ENCODE data around the gene ADAMTSL1.

The ADAMTSL1 gene

GRCh38 chr9:18682907-18683306 lies 209.0 kb downstream of the ADAMTSL1 start:
- no peaks in the 10 kb centered on the region for H3K9me3 ChIP-seq (ENCODE audit: severe bottlenecking)
- H3K36me3 ChIP-seq, result no peaks in the 10 kb centered on the region
- no peaks in the 10 kb centered on the region for H3K27me3 ChIP-seq (ENCODE audit: insufficient read depth, low read depth, severe bottlenecking)
- H3K27ac ChIP-seq, result no peak overlapping the region
- TF ChIP-seq CTCF (IDR thresholded peaks at IDR 0.05; ENCODE audit: low read depth, low read length), result no peak
- H3K4me3 ChIP-seq (ENCODE audit: low read depth, low read length), result no peak overlapping the region
- no peak for DNase-seq

DNA sequence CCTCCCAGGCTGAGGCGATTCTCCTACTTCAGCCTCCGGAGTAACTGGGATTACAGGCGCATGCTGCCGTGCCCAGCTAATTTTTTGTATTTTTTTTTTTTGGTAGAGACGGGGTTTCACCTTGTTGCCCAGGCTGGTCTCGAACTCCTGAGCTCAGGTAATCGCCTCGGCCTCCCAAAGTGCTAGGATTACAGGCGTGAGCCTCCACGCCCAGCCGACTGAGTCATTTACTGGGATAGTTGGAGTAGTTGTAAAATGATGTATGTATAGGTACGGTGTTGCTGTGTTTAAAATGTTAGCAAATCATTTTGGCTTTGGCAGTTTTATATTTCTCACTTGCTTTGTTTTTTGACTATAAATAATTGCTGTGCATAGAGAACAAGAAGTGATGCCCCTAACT lies 209.4 kb downstream of the ADAMTSL1 start:
- Histone ChIP-seq H3K9me3 (ENCODE audit: severe bottlenecking) (no peaks in the 10 kb centered on the region), H3K27me3 (ENCODE audit: insufficient read depth, low read depth, severe bottlenecking) (no peaks in the 10 kb centered on the region), H3K4me3 (ENCODE audit: low read depth, low read length) (no peak overlapping the region), H3K27ac (no peak overlapping the region), H3K36me3 (no peaks in the 10 kb centered on the region)
- DNase-seq, result no peak
- no peak for TF ChIP-seq CTCF (IDR thresholded peaks at IDR 0.05; ENCODE audit: low read depth, low read length)

DNA sequence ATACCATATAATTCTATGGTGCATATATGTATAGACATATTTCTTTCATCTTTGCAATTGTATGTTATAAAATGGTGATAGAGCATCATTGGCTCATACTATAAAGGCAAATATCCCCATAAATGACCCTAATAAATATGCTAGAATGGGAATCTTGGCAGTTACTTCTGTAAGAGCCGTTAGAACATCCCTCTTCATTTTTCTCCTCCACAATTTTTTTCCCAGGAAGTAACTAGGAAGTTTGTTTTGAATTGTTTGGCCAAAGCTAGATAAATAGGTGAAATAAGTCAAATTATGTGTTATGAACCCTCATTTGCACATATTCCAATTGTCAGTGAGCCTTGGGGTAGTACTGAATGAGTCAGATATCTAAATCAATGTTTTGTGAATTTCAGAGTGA lies 209.9 kb downstream of the ADAMTSL1 start:
- Histone ChIP-seq H3K4me3 (ENCODE audit: low read depth, low read length) (no peak overlapping the region), H3K9me3 (ENCODE audit: severe bottlenecking) (no peaks in the 10 kb centered on the region), H3K27ac (no peak overlapping the region), H3K36me3 (no peaks in the 10 kb centered on the region), H3K27me3 (ENCODE audit: insufficient read depth, low read depth, severe bottlenecking) (no peaks in the 10 kb centered on the region)
- no peak for DNase-seq
- TF ChIP-seq CTCF (IDR thresholded peaks at IDR 0.05; ENCODE audit: low read depth, low read length), result no peak

DNA sequence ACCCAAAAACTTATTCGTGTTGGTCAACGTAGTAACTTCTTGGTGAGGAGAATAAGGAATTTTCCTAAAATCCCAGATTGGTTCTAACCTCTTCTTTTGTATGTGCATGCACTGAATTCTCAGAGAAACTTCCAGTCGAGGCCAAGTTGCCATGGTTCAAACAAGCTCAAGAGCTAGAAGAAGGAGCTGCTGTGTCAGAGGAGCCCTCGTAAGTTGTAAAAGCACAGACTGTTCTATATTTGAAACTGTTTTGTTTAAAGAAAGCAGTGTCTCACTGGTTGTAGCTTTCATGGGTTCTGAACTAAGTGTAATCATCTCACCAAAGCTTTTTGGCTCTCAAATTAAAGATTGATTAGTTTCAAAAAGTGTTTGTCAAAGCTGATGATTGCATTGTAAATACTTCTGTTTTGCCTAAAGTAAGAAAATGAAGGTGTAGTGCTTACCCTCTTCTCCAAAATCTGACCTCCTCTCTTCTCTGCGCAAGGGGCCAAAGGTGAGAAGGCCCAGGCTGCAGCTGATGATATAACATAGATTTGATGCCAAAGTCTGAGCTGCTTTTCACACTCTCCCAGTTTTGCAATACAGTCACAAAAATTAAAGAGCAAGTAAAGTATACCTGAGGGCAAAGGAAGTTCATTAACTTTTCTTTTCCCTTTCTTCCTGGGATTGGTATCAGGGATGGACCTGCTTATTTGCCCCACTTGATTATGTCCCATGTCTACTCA lies 210.8 kb downstream of the ADAMTSL1 start:
- Histone ChIP-seq H3K36me3 (no peaks in the 10 kb centered on the region), H3K27ac (no peak overlapping the region), H3K27me3 (ENCODE audit: insufficient read depth, low read depth, severe bottlenecking) (no peaks in the 10 kb centered on the region), H3K9me3 (ENCODE audit: severe bottlenecking) (no peaks in the 10 kb centered on the region), H3K4me3 (ENCODE audit: low read depth, low read length) (no peak overlapping the region)
- no peak for TF ChIP-seq CTCF (IDR thresholded peaks at IDR 0.05; ENCODE audit: low read depth, low read length)
- DNase-seq, result no peak

GRCh38 chr9:18688581-18689565 lies 214.9 kb downstream of the ADAMTSL1 start:
- H3K36me3 ChIP-seq, result no peaks in the 10 kb centered on the region
- DNase-seq, result no peak
- peak overlapping the region; percentile 77 for H3K27ac ChIP-seq
- TF ChIP-seq CTCF (IDR thresholded peaks at IDR 0.05; ENCODE audit: low read depth, low read length), result no peak
- no peak overlapping the region for H3K4me3 ChIP-seq (ENCODE audit: low read depth, low read length)
- no peaks in the 10 kb centered on the region for H3K9me3 ChIP-seq (ENCODE audit: severe bottlenecking)
- H3K27me3 ChIP-seq (ENCODE audit: insufficient read depth, low read depth, severe bottlenecking), result no peaks in the 10 kb centered on the region
